GM18861 (cell line): ENCODE measurements around the gene CTNNA3.

Source experiments
- ATAC-seq: cut with Tn5 transposase; IDR thresholded peaks from one replicate; pipeline ENCODE4 v1.9.1; 2021; ENCODE audit not compliant: unreplicated experiment

Gene CTNNA3

GRCh38 chr10:66192162-66192831 lies 1503.7 kb downstream of the CTNNA3 start:
- ATAC-seq, result no peak

- no peak for ATAC-seq
These were observed 1505.6 kb downstream of the CTNNA3 start for GRCh38 chr10:66190413-66190812.

- no peak for ATAC-seq
These were observed 1506.7 kb downstream of the CTNNA3 start for GRCh38 chr10:66189271-66189670.

GRCh38 chr10:66187053-66187733 lies 1508.8 kb downstream of the CTNNA3 start:
- no peak for ATAC-seq

GRCh38 chr10:66183028-66183427 lies 1513.0 kb downstream of the CTNNA3 start:
- no peak for ATAC-seq

GRCh38 chr10:66180581-66181318 lies 1515.2 kb downstream of the CTNNA3 start:
- peak; percentile 88 for ATAC-seq

- no peak for ATAC-seq
These were observed 1516.0 kb downstream of the CTNNA3 start for GRCh38 chr10:66180021-66180420.

GRCh38 chr10:66176772-66177171 lies 1519.2 kb downstream of the CTNNA3 start:
- no peak for ATAC-seq

- ATAC-seq, result no peak
These were observed 1528.2 kb downstream of the CTNNA3 start for GRCh38 chr10:66167816-66168215.

- no peak for ATAC-seq
These were observed 1533.3 kb downstream of the CTNNA3 start for GRCh38 chr10:66162560-66163143.

- ATAC-seq, result no peak
These were observed 1544.6 kb downstream of the CTNNA3 start for GRCh38 chr10:66151346-66151745.

GRCh38 chr10:66148312-66148711 lies 1547.7 kb downstream of the CTNNA3 start:
- ATAC-seq, result no peak

GRCh38 chr10:66144016-66144415 lies 1552.0 kb downstream of the CTNNA3 start:
- ATAC-seq, result no peak

- no peak for ATAC-seq
These were observed 1593.2 kb downstream of the CTNNA3 start for GRCh38 chr10:66102756-66103155.

GRCh38 chr10:66098595-66099480 lies 1597.2 kb downstream of the CTNNA3 start:
- no peak for ATAC-seq

- no peak for ATAC-seq
These were observed 1600.4 kb downstream of the CTNNA3 start for GRCh38 chr10:66095610-66096009.

GRCh38 chr10:66085906-66086305 lies 1610.1 kb downstream of the CTNNA3 start:
- ATAC-seq, result no peak

- ATAC-seq, result no peak
These were observed 1624.1 kb downstream of the CTNNA3 start for GRCh38 chr10:66071907-66072306.

GRCh38 chr10:66058594-66058993 lies 1637.4 kb downstream of the CTNNA3 start:
- no peak for ATAC-seq

- no peak for ATAC-seq
These were observed 1646.7 kb downstream of the CTNNA3 start for GRCh38 chr10:66049335-66049734.

GRCh38 chr10:66045859-66046258 lies 1650.1 kb downstream of the CTNNA3 start:
- ATAC-seq, result no peak
